Small intestine (tissue), 7 donors: ENCODE results near the gene CENPN. TPM values are rescaled to one million over a fixed set of nuclear protein-coding genes. Genes with fewer than 3 reads are reported as not detected.

Experiments
- DNase-seq, 2 donors: peaks; one replicate each; pipeline versions ENCODE4 v3.0.0 to v3.0.0-alpha.2; 2013
- FAIRE-seq: peaks from 2 replicates; lab custom pipeline; 2012; peaks lifted over from hg19 to GRCh38; lab: Jason Lieb, UNC
- H3K27ac ChIP-seq, 3 donors: one replicate each; pipeline ENCODE4 v1.5.1; 2013; ENCODE audit warnings: low read length in 2 of 3, mild to moderate bottlenecking in 2 of 3, control low read depth in 1 of 3, inconsistent platforms in 1 of 3, low read depth in 1 of 3, moderate library complexity in 1 of 3
- H3K27me3 ChIP-seq, 3 donors: one replicate each; pipeline ENCODE4 v1.6.1; 2013; ENCODE audit warnings: low read length in 3 of 3, inconsistent platforms in 1 of 3; ENCODE audit not compliant: control insufficient read depth in 3 of 3, insufficient read depth in 3 of 3
- H3K36me3 ChIP-seq, 3 donors: one replicate each; pipeline ENCODE4 v1.6.1; 2013; ENCODE audit warnings: low read length in 3 of 3, inconsistent platforms in 1 of 3, low read depth in 1 of 3, mild to moderate bottlenecking in 1 of 3, moderate library complexity in 1 of 3; ENCODE audit not compliant: control insufficient read depth in 3 of 3, insufficient read depth in 2 of 3
- H3K4me1 ChIP-seq, 3 donors: one replicate each; pipeline ENCODE4 v1.6.1; 2013; ENCODE audit warnings: low read length in 2 of 3, inconsistent platforms in 1 of 3, low read depth in 1 of 3, mild to moderate bottlenecking in 1 of 3, moderate library complexity in 1 of 3; ENCODE audit not compliant: control insufficient read depth in 3 of 3, insufficient read depth in 2 of 3
- H3K4me3 ChIP-seq, 3 donors: one replicate each; pipeline ENCODE4 v1.5.1; 2013; ENCODE audit warnings: low read length in 3 of 3, control low read depth in 1 of 3, inconsistent platforms in 1 of 3, low read depth in 1 of 3, mild to moderate bottlenecking in 1 of 3, moderate library complexity in 1 of 3
- H3K9me3 ChIP-seq, 2 donors: one replicate each; pipeline ENCODE4 v1.6.1; 2013; ENCODE audit warnings: low read depth in 1 of 2, low read length in 1 of 2; ENCODE audit not compliant: control insufficient read depth in 2 of 2, insufficient read depth in 1 of 2
- WGBS, 3 donors: extraction: QIAGEN DNeasy Blood & Tissue Kit; methylation state at CpG; one replicate each; pipeline ENCODE4 v1.1.7; 2013; 5-methylcytosine and 5-hydroxymethylcytosine counted together
- polyA plus RNA-seq, 4 donors: library from polyadenylated mRNA; stranded (reverse) in 3 of 4; unstranded in 1 of 4; fragments of 200-250 nt in 3 of 4; fragments of 120-200 nt in 1 of 4; gene quantifications; one replicate each; pipeline versions ENCODE4 v1.2.1 to v1.2.3, GENCODE V29; 2013
- donor health status: healthy with polysubstance abuse.
- donor health status: control.
- donor health status: control.
- donor health status: Bipolar disorder and iron deficiency.
- donor health status: healthy.

Gene CENPN
- polyA plus RNA-seq, 4 donors, result 5.8 to 22.9 (median 8.5) TPM

- H3K27ac ChIP-seq, result no peak overlapping the region
- H3K4me1 ChIP-seq, result peaks cover 0 to 7% (median 7%) of the 10 kb centered on the region in 3 donors
- no peaks in the 10 kb centered on the region for H3K9me3 ChIP-seq
- H3K36me3 ChIP-seq, result peaks cover 12 to 39% (median 18%) of the 10 kb centered on the region in 3 donors
- no peak overlapping the region for H3K4me3 ChIP-seq
- H3K27me3 ChIP-seq, result no peaks in the 10 kb centered on the region
- no peak for FAIRE-seq
- DNase-seq, result no peak
- 91 to 97% (median 93%) methylated on average over 4 of the region's 4 CpGs for WGBS, 3 donors
Observed at GRCh38 chr16:81041696-81042095, 34.7 kb downstream of the CENPN start.

DNA sequence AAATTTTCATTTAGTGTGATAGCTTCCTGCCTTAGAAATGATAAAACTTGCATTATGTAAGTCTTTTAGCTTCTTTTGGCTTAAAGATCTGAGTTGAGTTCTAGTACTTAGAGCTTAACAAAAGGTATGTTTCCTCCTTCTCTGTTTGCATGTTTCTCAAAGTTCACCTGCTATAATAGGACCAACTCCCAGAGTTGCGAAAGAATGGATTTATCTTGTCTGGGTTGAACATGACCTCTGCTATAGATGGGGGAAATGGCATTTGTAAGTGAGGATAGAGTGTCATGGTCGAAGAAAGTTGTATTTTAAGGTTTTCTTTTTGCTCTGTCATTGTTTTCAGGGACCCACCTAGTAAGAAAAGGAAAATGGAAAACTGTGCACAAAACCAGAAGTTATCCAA lies 35.8 kb downstream of the CENPN start:
- Histone ChIP-seq H3K4me1 (no peaks in the 10 kb centered on the region), H3K27me3 (no peaks in the 10 kb centered on the region), H3K4me3 (no peak overlapping the region), H3K36me3 (peaks cover 12 to 35% (median 18%) of the 10 kb centered on the region in 3 donors), H3K9me3 (peaks cover 0 to 3% of the 10 kb centered on the region in 2 donors), H3K27ac (no peak overlapping the region)
- DNase-seq (peak in 1 of 2 donors; percentile 38), FAIRE-seq (no peak)
- 97 to 99% (median 98%) methylated on average over 2 of the region's 2 CpGs for WGBS, 3 donors

GRCh38 chr16:81053761-81054160 lies 46.7 kb downstream of the CENPN start:
- Histone ChIP-seq H3K9me3 (peaks cover 0 to 10% of the 10 kb centered on the region in 2 donors), H3K27ac (no peak overlapping the region), H3K27me3 (no peaks in the 10 kb centered on the region), H3K4me1 (no peaks in the 10 kb centered on the region), H3K36me3 (no peaks in the 10 kb centered on the region), H3K4me3 (no peak overlapping the region)
- WGBS, 3 donors, result 73 to 84% (median 76%) methylated on average over 11 of the region's 11 CpGs
- no peak for FAIRE-seq
- DNase-seq, result no peak

GRCh38 chr16:81060576-81061306 lies 53.7 kb downstream of the CENPN start:
- Histone ChIP-seq H3K4me1 (no peaks in the 10 kb centered on the region), H3K36me3 (peaks cover 0 to 2% (median 0%) of the 10 kb centered on the region in 3 donors), H3K27me3 (no peaks in the 10 kb centered on the region), H3K27ac (no peak overlapping the region), H3K9me3 (no peaks in the 10 kb centered on the region), H3K4me3 (no peak overlapping the region)
- WGBS, 3 donors, result 86 to 91% (median 86%) methylated on average over 14 of the region's 14 CpGs
- FAIRE-seq, result no peak
- DNase-seq, result no peak

DNA sequence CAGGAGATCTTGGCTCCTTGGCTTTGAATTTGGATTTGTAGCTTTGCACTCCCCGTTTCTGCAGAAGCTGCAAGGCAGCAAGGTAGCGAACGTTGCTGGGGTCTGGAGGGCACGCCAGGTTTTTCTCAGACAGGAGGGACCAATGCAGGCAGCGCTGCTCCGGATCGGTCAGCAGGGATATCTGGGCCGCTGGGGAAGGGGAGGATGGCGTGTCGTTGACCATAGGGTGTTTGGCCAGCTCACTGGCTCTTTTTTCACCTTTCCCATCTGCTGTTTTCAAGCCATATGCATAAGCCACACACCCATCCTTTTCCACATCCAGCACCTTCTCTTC lies 54.3 kb downstream of the CENPN start:
- 88 to 91% (median 90%) methylated on average over 10 of the region's 10 CpGs for WGBS, 3 donors
- no peak overlapping the region for H3K4me3 ChIP-seq
- no peak for FAIRE-seq

GRCh38 chr16:81061871-81062608 lies 55.0 kb downstream of the CENPN start:
- Histone ChIP-seq H3K36me3 (peaks cover 0 to 2% (median 0%) of the 10 kb centered on the region in 3 donors), H3K27ac (no peak overlapping the region), H3K9me3 (no peaks in the 10 kb centered on the region), H3K27me3 (no peaks in the 10 kb centered on the region), H3K4me3 (no peak overlapping the region), H3K4me1 (no peaks in the 10 kb centered on the region)
- 80 to 92% (median 85%) methylated on average over 10 of the region's 10 CpGs for WGBS, 3 donors
- FAIRE-seq (no peak), DNase-seq (no peak)

More for the DNA sequence above, 54.3 kb downstream of the CENPN start:
- Histone ChIP-seq H3K9me3 (no peaks in the 10 kb centered on the region), H3K4me1 (no peaks in the 10 kb centered on the region), H3K27me3 (no peaks in the 10 kb centered on the region), H3K27ac (no peak overlapping the region), H3K36me3 (peaks cover 0 to 2% (median 0%) of the 10 kb centered on the region in 3 donors)
- no peak for DNase-seq

DNA sequence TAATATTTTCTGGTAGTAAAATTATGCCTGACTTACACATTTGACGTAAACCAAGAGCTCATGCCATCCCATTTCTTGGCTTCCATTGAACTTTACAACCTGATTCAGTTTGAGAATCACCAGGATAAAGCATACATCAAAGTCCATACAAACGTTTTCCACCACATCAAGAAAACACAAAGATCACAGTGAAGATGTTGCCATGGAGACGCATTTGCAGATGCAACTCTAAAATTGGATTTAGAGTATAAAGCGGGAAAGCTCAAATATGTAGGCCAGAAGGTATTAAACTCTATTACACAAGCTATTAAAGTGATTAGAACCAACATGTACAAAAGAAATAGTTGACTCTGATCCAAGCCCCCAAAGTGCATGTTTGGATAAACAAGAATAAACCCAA lies 59.7 kb downstream of the CENPN start:
- no peaks in the 10 kb centered on the region for H3K27me3 ChIP-seq
- FAIRE-seq, result no peak
- no peaks in the 10 kb centered on the region for H3K4me1 ChIP-seq
- DNase-seq, result no peak
- 70 to 71% (median 70%) methylated on average over 4 of the region's 4 CpGs for WGBS, 3 donors
- no peak overlapping the region for H3K4me3 ChIP-seq
- no peaks in the 10 kb centered on the region for H3K9me3 ChIP-seq
- no peaks in the 10 kb centered on the region for H3K36me3 ChIP-seq
- H3K27ac ChIP-seq, result no peak overlapping the region

- FAIRE-seq, result no peak
- Histone ChIP-seq H3K9me3 (no peaks in the 10 kb centered on the region), H3K4me3 (no peak overlapping the region), H3K4me1 (no peaks in the 10 kb centered on the region), H3K36me3 (no peaks in the 10 kb centered on the region), H3K27ac (no peak overlapping the region), H3K27me3 (no peaks in the 10 kb centered on the region)
- DNase-seq, result no peak
- WGBS, 3 donors, result 21 to 46% (median 33%) methylated on average over 1 of the region's 1 CpG
Observed at GRCh38 chr16:81067166-81067565, 60.2 kb downstream of the CENPN start.
